ENCODE data around the gene SSRP1.
"Not testable (repeated sequence)": the region's sequence is repeated elsewhere in the genome, so short reads cannot be mapped to it uniquely, and the experiment has no call there.

The SSRP1 gene

DNA sequence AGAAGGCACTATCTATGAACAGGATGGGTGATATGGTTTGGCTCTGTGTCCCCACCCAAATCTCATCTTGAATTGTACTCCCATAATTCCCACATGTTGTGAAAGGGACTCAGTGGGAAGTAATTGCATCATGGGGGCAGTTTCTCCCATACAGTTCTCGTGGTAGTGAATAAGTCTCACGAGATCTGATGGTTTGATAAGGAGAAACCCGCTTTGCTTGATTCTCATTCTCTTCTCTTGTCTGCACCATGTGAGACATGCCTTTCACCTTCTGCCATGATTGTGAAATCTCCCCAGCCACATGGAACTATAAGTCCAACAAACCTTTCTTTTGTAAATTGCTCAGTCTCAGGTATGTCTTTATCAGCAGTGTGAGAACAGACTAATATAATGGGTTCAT is 39.5 kb downstream of the SSRP1 start:
- DNase-seq: not testable (repeated sequence)

DNA sequence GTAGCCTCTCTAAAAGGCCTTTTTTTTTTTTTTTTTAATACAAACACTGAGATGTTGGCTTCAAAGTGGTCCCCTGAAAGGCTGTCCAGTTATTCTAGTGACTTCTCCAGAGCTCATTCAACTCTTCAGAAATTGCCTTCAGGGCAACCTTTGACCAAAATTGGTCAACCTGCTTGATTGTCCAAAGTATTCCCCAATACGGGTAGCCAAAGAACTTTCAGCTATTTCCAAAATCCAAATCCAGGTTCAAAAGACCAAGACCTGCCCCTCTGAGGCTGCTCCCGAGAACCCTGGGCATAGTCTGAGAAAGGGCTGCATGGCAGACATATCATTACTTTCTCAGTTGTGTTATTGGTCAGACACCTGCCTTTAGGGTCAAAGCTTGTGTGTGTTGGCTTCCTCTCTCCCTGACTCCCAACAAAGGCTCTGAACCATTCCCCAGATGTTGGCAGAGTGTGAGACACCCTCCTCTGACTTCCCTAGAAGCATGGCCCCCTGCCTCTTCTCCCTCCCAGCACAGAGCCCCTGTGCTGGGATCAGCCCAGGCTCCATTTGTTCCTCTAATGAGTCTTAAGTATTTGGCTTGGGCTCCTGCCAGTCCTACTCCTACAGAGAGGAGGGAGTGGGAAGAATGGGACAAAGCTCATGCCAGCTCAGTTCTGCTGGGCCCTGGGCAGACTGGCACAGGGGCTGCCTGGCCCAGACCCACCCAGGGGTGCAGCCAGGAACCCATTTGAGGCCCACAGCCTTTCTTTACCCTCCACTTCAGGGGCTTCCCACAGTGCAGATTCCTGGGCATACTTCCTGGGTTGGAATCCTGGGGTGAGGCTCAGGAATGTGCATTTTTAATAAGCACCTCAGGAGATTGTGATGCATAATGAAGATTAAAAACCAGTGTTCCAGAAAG is 41.2 kb downstream of the SSRP1 start:
- no peak for DNase-seq

DNA sequence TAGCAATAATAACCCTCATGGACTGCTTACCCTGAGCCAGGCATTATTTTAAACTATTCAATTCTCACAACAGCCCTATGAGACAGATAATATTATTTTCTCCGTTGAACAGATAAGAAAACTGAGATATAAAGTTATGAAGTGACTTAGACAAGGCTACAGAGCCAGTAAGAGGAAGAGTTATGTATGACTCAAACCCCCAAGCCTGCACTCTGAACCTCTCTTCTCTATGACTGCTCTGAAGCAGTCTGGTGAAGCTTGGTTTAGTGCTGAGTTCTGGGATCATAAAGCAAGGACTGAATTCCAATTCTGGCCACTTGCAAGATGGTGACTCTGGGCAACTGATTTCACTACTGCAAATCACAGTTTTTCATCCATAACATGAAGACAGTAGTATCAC is 45.4 kb downstream of the SSRP1 start:
- peak in 1 of 2 donors; percentile 20 for DNase-seq

DNA sequence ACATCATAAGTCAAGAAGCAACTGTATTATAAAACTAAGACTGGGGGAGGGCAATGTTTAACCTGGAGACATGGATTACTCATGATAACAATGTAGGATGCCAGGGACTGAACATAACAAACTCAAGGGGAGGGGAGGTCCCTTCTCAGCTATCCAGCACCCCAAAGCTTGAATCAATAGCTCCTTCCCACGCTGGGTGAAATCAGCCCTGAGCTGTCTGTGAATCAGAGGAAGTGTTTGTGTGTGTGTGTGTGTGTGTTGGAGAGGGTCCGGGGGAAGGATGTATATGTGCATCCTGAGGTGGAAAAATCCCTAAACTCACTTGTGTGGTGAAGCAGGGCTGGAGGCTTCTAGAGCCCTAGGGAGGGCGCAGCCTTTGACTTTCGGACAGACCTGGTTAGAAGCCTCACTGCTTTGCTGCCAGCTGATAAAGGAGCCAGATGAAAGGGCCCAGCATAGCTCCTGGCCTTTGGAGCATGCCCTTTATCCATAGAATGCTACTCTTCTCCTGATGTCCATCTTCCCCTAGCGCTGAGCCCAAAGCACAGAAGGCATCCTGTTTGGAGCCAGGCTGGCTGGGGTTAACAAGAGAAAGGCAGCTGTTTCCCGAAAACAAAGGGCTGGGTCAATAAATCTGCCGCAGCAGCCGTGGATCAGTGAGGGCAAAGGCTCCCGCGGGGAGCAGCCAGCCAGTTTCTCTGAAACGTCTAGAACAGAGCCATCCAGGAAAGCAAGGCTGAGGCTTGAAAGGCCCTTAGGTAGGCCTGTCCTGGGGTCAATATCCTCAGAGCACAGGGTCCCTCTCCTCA is 46.7 kb downstream of the SSRP1 start:
- DNase-seq: peak in 1 of 2 donors; percentile 12

DNA sequence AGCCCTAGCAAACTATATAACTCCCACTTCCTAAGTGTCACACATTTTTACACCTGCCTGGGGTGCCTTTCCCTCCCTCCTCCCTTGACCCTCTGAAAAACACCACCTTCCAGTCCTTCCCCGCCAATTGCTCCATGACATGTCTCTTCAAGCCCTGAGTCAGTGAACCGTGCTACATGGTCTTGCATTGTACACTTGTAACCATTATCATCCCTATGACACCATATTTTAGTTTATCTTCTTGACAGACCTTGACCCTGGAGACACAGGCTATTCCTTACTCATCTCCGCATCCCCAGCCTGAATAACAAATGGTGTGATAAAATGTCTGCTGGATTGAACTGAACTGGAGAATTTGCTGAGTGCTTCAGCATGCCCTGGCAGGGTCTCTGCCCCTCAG is 47.8 kb downstream of the SSRP1 start:
- DNase-seq: no peak

DNA sequence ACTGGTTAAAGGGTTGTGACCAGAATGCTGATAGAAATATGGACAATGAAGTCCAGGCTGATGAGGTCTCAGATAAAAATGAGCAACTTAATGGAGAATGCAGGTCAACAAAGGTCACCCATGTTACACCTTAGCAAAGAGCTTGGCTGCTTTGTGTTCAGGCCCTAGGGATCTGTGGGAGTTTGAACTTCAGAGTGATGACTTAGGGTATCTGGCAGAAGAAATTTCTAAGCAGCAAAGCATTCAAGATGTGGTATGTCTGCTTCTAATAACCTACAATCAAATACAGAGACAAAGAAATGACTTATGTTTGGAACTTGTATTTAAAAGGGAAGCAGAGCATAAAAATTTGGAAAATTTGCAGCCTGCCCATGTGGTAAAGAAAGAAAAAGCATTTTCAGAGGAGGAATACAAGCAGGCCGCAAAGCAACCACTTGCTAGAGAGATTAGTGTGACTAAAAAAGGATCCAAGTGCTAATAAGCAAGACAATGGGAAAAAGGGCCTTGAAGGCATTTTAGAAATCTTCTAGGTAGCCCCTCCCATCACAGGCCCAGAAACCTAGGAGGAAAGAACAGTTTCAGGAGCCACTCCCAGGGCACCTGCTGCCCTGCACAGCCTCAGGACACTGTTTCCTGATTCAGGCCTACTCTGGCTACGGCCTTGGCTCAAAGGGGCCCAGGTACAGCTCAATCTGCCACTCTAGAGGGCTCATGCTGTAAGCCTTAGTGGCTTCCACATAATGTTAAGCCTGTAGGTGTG is 52.3 kb downstream of the SSRP1 start:
- DNase-seq: no peak

DNA sequence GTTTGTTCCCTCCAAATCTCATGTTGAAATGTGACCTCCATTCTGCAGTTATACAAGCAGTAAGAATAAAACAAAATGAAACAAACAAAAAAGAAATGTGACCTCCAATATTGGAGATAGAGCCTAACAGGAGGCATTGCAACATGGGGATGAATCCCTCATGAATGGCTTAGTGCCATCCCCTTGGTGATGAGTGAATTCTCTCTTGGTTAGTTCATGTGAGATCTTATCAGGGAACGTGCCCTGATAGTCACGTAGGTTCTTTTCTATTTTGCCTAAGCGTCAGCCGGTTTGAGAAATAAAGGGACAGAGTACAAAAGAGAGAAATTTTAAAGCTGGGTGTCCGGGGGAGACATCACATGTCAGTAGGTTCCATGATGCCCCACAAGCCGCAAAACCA is 54.1 kb downstream of the SSRP1 start:
- DNase-seq: not testable (repeated sequence)

DNA sequence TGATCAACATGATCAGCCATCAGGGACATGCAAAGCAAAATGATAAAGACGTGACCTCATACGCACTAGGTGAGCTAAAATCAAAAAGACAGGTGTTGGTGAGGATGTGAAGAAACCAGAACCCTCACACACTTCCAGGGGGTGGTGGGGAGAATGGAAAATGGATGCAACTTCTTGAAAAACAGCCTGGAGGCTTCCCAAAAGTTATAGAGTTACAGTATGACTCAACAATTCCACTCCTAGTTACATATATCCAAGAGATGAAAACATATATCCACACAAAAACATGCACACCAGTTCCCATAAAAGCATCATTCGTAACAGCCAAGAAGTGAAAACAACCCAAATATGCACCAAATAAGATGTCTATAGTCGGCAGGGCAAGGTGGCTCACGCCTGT is 56.6 kb downstream of the SSRP1 start:
- no peak for DNase-seq

DNA sequence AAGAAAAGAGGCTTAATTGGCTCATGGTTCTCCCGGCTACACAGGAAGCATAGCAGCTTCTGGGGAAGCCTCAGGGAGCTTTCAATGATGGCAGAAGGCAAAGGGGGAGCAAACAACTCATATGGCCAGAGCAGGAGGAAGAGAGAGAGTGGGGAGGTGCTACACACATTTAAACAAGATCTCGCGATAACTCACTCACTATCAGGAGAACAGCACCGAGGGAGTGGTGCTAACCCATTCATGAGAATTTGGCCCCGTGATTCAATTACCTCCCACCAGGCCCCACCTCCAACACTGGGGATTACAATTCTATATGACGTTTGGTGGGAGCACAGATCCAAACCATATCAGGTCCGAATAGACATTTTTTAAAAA is 57.0 kb downstream of the SSRP1 start:
- no peak for DNase-seq

DNA sequence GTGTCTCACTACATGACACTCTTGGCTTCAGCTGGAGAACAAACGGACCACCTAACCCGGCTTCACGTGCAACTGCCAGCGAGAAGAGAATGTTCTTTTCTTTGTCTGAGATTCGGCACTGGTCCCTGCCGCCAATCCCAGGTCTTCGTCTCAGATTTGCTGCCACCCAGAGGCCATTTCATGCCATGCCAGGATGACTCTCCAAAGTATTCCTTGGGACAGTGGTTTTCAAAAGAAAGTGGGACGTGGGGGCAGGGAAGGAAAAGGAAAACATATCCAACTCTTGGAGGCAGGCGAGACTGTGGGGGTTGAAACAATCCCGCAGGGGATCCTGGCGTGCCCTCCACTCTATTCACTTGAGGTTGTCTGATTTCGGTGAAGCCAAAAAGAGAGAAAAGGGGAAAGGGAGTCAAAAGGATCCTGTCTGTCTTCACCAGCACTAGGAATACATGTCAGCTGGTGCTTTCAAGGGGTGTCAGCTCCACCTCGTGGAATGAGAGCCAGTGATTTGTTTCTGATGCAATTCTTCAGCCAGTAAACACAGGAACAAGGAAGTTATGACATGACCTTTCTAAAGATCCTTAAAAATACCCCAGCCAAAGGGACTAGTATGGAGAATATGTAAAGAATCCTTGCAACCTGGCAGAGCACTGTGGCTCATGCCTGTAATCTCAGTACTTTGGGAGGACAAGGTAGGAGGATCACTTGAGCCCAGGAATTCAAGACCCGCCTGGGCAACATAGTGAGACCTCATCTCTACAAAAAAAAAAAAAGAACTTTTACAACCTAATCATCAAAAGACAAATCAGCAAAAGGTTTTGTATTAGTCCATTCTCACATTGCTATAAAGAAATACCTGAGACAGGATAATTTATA is 57.6 kb downstream of the SSRP1 start:
- peak; percentile 78 to 81 for DNase-seq

DNA sequence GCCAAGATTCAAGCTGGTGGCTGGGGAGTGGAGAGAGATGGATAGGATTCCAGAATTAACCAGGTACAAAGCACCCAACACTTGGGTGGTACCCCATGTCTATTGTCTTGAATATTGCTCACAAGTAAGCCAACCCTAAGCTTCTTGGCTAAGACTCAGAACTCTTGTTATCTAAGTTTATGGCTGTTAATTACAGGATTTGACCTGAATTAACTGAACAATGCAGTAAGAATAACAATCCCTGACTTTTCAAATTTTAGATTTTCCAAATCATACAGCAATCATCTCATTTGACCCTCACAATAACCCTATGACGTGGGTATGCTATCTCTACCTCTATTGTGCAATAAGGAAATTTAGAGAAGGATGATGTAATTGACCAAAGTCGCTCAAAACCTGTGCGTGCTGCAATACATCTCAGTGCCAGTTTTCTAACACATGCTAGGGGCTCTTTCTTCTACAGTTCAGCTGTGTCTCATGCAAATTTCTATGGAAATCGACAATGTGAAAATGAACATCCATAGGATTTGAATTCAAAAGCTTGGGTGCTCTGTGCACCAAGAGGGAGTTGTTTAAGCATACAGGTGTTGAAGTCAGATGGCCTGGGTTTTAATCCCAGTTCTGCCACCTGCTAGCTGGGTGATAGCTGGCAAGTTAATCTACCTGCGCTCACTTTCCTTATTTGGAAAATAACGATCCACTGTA is 58.6 kb downstream of the SSRP1 start:
- DNase-seq: peak; percentile 4 to 33

DNA sequence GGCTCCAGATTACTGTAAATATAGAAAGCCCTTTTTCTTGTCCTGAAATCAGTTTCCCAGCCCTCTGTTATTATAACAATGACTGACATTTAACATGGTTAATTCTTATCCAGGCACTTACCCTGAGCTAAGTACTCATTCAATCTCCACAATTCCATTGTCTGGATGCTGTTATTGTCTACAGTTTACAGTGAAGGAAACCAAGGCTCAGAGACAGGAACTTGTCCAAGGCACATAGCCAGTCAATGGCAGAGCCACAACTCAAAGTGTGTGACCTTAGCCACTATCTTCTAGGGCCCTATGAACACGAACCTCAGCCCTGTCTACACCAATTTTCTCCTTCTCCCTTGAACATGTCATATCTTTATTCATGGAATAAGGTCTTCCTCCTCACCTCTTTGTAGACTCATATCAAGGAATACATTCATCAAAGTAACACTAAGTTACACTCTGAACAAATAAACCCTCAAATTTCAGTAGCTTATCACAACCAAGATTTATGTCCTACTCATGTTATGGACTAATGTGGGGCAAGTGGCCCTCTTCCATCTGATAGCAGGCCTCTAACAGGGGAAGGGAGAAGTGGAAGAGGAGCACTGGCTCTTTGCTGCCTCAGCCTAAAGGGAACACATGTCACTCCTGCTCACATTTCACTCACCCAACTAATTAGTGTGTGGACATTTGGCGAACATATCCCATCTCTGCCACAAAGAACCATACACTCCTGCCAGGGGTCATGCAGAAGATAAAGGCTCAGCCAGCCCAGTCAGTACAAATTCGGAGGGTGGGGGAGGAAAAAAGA is 59.3 kb downstream of the SSRP1 start:
- DNase-seq: no peak
